GM12872 (cell line): Measurements from ENCODE around the gene ARID3C.

Experiments
- CTCF ChIP-seq: IDR thresholded peaks from 3 replicates; pipeline ENCODE4 v1.5.1; 2011; ENCODE audit warnings: low read depth, mild to moderate bottlenecking, low read length, moderate library complexity; ENCODE audit not compliant: insufficient read depth

The ARID3C gene

GRCh38 chr9:34630402-34631154 is 1.7 kb upstream of the ARID3C start:
- no peak for TF ChIP-seq CTCF

DNA sequence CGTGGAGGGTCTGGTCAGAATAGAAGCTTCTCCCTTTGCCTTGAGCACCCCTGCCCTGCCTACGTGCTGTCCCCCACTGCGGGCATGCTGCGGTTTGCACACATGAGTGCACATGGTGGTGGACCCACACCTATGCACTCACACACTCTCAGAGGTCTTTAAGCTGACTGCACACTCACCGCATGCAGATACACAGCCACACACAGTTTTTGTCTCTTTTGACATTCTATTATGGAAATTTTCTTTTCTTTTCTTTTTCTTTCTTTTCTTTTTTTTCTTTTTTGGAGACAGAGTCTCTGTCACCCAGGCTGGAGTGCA is 584 bp upstream of the ARID3C start:
- no peak for TF ChIP-seq CTCF

DNA sequence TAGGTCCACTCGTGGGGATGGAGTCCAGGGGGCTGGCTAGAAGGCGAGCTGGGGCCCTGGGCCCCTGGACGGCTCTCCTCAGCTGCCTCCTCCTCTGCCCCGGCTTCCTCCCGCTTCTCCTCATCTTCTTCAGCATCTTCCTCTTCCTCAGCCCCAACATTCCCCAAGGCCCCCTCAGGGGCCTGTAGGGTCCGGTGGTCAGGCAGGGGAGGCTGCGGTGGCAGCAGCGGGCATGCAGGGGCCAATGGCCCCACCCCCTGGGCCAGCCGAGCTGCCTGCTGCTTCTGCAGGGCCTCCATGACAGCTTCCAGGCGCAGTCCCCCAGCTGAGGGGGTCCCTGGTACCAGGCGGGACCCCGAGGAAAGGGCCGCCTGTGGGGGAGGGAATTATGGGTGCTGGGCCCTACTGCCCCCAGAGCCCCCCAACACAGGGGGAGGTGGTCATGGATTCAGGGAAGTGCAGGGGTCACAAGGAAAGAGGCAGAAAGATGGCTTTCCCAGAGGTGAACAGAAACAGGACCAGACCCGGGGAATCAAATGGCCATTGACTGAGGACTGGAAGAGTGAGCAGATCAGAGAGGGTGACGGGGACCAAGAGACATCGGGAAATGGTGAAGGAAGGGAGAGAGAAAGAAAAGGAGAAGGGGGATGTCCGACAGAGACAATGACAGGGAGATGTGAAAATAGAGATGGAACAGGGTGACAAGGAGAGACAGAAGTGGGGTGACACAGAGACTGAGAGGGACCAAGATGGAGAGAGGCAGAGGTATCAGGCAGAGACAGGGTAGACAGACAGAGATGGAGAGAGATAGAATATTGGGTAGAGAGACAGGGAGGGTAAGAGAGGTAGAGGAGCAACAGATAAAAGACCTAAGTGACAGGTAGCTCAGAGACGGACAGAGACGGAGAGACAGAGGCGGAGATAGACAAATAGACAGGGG is 880 bp downstream of the ARID3C start:
- no peak for TF ChIP-seq CTCF

DNA sequence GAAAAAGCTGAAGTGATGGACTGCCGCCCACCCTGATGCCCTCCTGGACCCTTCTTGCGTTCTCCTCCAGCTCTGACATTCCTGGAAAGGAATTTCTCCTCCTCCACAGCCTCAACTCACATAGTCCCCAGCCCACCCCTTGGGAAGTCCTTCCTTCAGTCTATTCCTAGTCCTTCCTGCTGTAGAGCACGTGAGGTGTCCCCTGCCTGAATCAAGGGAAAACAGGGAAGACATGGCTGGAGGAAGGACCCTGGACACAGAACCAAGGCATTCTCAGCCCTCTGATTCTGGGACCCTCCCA is 3.7 kb downstream of the ARID3C start:
- TF ChIP-seq CTCF, result no peak

DNA sequence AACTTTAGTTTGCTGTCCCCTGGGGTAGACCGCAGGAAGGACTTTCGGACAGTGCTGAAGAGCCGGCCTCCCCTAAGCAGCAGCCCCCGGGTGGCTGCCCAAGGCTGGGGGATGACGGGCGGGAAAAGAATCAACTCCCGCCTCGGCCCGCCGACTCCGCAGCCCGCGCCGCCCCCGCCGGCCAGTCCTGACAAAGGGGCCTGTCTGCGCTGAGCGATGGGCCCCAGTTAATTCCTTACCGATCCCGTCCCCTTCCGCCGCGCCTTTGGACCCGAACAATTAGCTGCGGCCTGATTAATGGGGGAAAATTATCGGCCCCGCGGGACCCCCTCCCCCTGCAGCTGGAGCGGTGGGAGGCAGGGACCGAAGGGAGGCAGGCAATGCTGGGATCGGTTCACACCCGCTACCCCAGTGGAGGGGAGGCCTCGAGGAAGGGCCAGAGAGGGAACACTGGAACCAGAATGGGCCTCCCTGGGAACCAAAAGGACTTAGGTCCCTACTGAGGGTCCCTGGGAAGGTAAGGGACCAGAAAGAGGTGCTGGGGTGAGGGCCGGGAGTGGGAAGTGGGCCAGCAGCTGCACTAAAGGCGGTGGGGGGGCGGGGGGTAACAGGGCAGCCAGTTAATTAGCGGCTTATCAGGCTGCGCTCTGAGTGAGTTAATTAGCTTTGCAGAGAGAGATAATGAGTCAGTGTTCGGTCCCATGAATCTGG is 4.2 kb downstream of the ARID3C start:
- TF ChIP-seq CTCF, result no peak

DNA sequence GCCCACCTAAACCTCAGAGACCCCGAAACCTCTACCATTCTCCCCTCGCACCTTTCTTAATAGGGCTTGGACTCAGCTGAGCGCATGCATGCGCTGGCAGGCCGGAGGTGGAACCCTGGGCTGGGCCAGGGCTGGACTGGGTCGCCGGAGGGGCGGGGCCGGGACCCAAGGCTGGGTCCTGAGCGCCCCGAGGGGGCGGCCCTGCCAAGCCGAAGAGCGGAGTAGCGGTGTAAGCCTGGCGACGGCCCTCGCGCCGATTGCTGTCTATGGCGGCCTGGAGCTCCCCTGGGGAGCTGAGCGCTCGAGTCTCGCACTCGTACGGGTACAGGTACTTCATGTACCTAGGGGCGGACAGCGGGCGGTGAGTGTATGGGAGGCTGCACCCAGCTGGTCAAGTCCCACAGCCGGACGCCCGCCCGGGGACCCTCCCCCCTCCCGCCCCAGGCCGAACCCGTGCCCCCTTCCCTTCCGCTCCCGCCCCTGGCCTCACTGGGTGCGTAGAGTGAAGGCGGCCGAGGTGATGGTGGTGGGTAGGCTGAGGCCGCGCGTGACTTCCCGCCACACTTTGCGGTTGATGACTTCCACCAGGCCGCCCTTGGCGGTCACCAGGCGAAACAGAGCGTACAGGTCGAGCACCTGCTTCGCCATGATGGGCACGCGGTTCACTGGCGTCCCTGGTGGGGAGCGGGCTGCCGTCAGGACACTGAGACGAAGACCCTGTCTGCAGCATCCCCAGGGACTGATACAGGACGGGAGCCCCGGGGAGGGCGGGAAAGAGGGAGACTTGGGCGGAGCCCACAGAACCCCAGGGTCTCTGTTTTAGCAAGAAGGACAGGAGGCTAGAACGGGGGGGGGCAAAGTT is 5.3 kb downstream of the ARID3C start:
- no peak for TF ChIP-seq CTCF
